Type B pancreatic cell (in vitro differentiated cells): Measurements from ENCODE around the gene CDAN1. TPM values are rescaled to one million over a fixed set of nuclear protein-coding genes. Genes with fewer than 3 reads are reported as not detected.
A peak's percentile ranks its signal among the peaks of the same experiment; 100 is the strongest.

ENCODE experiments used
- DNase-seq: peaks from one replicate; pipeline ENCODE4 v3.0.0; 2021; ENCODE audit warnings: mixed read lengths; ENCODE audit not compliant: unreplicated experiment; ENCODE audit errors: extremely low spot score
- H3K27ac Mint-ChIP-seq: 2 replicates; pipeline ENCODE4 v1.8.0; 2021; ENCODE audit warnings: mild to moderate bottlenecking, mixed read lengths
- H3K27me3 Mint-ChIP-seq: 2 replicates; pipeline ENCODE4 v1.8.0; 2021; ENCODE audit warnings: mixed read lengths
- H3K36me3 Mint-ChIP-seq: 2 replicates; pipeline ENCODE4 v1.8.0; 2021; ENCODE audit warnings: mixed read lengths
- H3K4me1 Mint-ChIP-seq: one replicate; pipeline ENCODE4 v1.8.0; 2021; ENCODE audit warnings: mixed read lengths; ENCODE audit not compliant: unreplicated experiment
- H3K4me3 Mint-ChIP-seq: 2 replicates; pipeline ENCODE4 v1.8.0; 2021; ENCODE audit warnings: mild to moderate bottlenecking, mixed read lengths
- H3K9me3 Mint-ChIP-seq: 2 replicates; pipeline ENCODE4 v1.8.0; 2021; ENCODE audit warnings: mixed read lengths
- CTCF ChIP-seq: fragments of 200-600 bp; sonication (generic); conservative IDR thresholded peaks from 2 replicates; pipeline ENCODE4 v1.5.0; 2021; ENCODE audit warnings: antibody characterized with exemption, mild to moderate bottlenecking
- total RNA-seq: library from RNA; stranded (reverse); gene quantifications from 2 replicates; pipeline ENCODE4 v1.2.1, GENCODE V29; 2021; ENCODE audit warnings: low replicate concordance

CDAN1 gene
- total RNA-seq, 1 donor from 2014 or later = 37.2 TPM

GRCh38 chr15:42728972-42729371 is 8.0 kb downstream of the CDAN1 start:
- Mint-ChIP-seq H3K4me1 (no peaks in the 10 kb centered on the region), H3K9me3 (no peaks in the 10 kb centered on the region), H3K27me3 (no peaks in the 10 kb centered on the region), H3K27ac (no peak overlapping the region), H3K4me3 (no peak overlapping the region), H3K36me3 (peaks cover 20% of the 10 kb centered on the region)
- peak; percentile 52 for DNase-seq
- no peak for TF ChIP-seq CTCF

- no peak for TF ChIP-seq CTCF
- peak; percentile 50 for DNase-seq
- Mint-ChIP-seq H3K9me3 (no peaks in the 10 kb centered on the region), H3K27ac (no peak overlapping the region), H3K4me3 (no peak overlapping the region), H3K36me3 (peaks cover 20% of the 10 kb centered on the region), H3K27me3 (no peaks in the 10 kb centered on the region), H3K4me1 (no peaks in the 10 kb centered on the region)
Observed at GRCh38 chr15:42728560-42728959, 8.4 kb downstream of the CDAN1 start.

- peak; percentile 61 for DNase-seq
- TF ChIP-seq CTCF = no peak
- no peaks in the 10 kb centered on the region for H3K4me1 Mint-ChIP-seq
- H3K9me3 Mint-ChIP-seq = no peaks in the 10 kb centered on the region
- no peak overlapping the region for H3K27ac Mint-ChIP-seq
- peaks cover 20% of the 10 kb centered on the region for H3K36me3 Mint-ChIP-seq
- no peaks in the 10 kb centered on the region for H3K27me3 Mint-ChIP-seq
- no peak overlapping the region for H3K4me3 Mint-ChIP-seq
Observed at GRCh38 chr15:42727750-42728381, 9.1 kb downstream of the CDAN1 start.

- H3K9me3 Mint-ChIP-seq = no peaks in the 10 kb centered on the region
- H3K4me3 Mint-ChIP-seq = no peak overlapping the region
- H3K36me3 Mint-ChIP-seq = peaks cover 15% of the 10 kb centered on the region
- no peak for TF ChIP-seq CTCF
- no peaks in the 10 kb centered on the region for H3K4me1 Mint-ChIP-seq
- H3K27ac Mint-ChIP-seq = no peak overlapping the region
- H3K27me3 Mint-ChIP-seq = no peaks in the 10 kb centered on the region
- peak; percentile 62 for DNase-seq
Observed at GRCh38 chr15:42726114-42726513, 10.8 kb downstream of the CDAN1 start.

GRCh38 chr15:42725331-42725903 is 11.5 kb downstream of the CDAN1 start:
- H3K27ac Mint-ChIP-seq = no peak overlapping the region
- peaks cover 13% of the 10 kb centered on the region for H3K36me3 Mint-ChIP-seq
- H3K4me1 Mint-ChIP-seq = no peaks in the 10 kb centered on the region

More at GRCh38 chr15:42725331-42725903, 11.5 kb downstream of the CDAN1 start:
- DNase-seq = peak; percentile 51
- Mint-ChIP-seq H3K27me3 (no peaks in the 10 kb centered on the region), H3K9me3 (no peaks in the 10 kb centered on the region), H3K4me3 (no peak overlapping the region)
- no peak for TF ChIP-seq CTCF
